Posterior vena cava (tissue), 2 donors: ENCODE measurements around the gene DLX1. TPM values are rescaled to one million over a fixed set of nuclear protein-coding genes. Genes with fewer than 3 reads are reported as not detected.

Source experiments
- DNase-seq: peaks from one replicate; pipeline ENCODE4 v3.0.0-alpha.2; 2020; ENCODE audit warnings: low spot score
- intact Hi-C, 2 donors: fragments of 100-400 bp; cut with DNase I; formaldehyde crosslinking; loops; one replicate each; pipeline versions ENCODE4 v1.14.1 to v1.14.2; 2022 to 2023
- total RNA-seq, 2 donors: library from RNA; stranded (reverse); fragmentation: NEBNext Ultra II Directional; extraction: Animal tissue kit (Norgen Biotek cat#: 25700); gene quantifications; one replicate each; pipeline ENCODE4 v1.2.1, GENCODE V29; 2021
- donor health status: DM: yes; HTN: yes; CAD: no.
- donor health status: DM: yes; HTN: yes; CAD: no.

DLX1 gene
- total RNA-seq, 2 donors from 2014 or later, result not detected

DNA sequence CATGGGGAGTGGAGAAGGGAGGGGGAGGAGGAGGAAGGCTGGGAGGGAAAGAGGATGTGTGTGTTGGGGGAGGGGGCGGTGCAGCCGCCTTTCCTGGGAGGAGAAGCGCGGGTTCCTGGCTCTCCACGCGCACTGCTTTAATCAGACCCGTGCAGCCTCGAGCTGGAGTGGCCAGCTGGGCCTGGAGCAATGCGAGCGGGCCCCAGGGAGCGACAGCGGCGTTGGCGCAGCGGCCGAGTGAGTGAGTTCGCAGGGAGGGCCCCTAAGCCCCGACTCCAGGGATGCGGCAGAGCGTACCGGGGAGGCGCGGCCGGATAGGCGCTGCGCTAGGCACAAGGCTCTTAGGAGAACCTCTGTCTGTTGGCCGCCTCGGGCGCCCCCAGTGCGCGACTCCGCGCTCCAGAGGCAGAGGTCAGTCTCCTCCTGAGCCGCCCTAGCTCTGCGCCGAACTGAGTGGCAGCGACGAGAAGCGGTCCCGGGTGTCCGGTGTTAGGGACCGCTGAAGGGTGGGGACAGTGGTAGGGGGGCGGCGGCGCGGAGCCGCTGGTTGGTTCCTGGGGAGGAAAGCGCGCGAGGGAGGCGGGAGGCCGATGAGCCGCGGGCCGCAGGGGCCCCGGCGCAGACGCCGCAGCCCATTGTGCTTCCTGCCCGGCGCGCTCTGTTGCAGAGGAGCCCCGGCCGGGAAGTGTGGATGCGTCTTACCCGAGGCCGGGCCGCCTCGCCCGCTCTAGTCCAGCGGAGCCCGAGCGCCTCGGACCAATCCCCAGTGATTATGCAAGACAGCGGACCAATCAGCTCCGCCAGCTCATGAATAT is 455 bp upstream of the DLX1 start:
- peak; percentile 93 for DNase-seq
- intact Hi-C loops, result no loop called here

- no peak for DNase-seq
- intact Hi-C loops, result no loop called here
Measured at GRCh38 chr2:172086241-172087206, 1.2 kb downstream of the DLX1 start.

DNA sequence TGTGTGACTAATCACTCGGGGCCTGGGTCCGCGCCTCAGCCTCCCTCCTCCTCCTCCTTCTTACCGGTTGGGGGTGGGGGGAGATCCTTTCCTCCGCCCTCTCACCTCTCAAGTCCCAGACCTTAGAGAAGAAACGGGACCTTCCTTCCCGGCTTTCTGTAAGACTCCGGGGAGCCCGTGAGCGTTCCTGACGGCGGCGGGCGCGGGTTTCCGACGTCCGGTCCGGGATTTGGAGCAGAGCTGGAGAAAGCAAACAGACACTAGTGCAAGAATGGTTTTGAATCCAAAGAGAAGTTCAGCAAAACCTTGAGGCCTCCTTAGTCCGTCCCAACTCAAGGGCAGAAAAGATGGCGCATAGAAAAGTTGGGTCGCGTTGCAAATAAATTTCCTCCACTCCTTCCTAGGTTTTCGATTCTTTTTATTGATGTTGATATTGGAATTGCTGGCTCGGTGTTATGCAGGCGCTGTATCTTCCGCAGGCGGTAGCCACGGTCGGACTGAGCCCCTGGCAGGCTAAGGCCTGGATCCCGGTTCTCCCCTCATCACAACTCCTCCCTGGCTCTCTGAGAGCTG is 2.0 kb downstream of the DLX1 start:
- no peak for DNase-seq
- intact Hi-C loops, result no loop called here

- intact Hi-C loops, result no loop called here
- DNase-seq, result no peak
Measured at GRCh38 chr2:172087780-172088244, 2.5 kb downstream of the DLX1 start.

DNA sequence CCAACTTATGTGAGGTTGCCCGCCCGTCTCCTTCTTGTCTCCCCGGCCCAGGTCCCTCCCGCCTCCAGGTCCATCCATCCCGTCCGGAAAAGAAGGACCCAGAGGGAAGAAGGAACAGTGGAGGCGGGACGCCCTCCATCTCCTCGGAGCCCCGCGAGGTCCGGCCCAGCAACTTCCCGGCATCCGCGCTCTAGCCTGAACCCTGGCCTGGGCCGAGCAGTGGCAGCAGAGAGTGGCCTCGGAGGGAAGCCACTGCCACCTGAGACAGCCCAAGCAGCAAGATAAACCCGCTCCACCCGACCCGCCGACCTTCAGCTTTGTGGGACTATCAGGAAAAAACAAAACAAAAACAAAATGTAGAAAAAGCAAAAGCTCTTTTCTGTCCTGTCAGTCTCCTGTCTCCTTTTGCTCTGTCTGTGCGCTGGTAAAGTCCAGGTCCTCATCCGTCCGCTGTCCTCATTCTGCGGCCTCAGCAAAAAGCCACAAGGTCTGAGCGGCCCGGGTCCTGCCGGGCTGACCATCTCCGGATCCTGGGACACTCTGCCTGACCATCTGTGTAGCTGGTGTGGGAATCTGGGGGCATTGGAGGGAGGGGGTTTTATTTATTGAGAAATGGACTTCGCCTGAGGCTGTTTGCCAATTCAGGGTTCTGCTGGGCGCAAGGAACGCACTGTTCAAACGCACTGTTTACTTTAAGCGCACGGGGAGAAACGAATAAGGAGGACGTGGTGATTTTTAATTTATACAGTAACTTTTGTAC is 3.1 kb downstream of the DLX1 start:
- DNase-seq, result no peak
- intact Hi-C loops, result no loop called here

DNA sequence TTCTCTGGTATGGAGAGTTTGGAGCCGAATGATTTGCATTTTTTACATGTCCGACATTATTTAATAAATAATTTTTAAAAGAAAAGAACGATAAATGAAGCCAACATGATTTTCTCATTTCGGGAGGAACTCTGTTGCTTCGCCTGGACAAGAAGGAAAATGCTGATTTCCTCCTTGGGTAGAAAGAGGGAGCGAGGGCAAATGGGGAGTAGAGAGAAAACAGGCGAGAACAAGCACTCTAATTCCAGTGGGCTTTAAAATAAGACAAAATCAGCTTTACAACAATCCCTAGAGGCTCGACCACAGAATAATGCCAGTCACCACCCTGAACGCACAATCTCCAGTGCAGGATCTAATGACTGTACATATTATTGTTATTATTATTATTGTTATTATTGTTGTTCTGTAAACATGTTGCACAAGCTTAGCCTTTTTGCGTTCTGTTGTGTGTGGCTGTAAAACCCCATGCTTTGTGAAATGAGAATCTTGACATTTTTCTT is 3.7 kb downstream of the DLX1 start:
- DNase-seq, result no peak
- intact Hi-C loops, result no loop called here

DNA sequence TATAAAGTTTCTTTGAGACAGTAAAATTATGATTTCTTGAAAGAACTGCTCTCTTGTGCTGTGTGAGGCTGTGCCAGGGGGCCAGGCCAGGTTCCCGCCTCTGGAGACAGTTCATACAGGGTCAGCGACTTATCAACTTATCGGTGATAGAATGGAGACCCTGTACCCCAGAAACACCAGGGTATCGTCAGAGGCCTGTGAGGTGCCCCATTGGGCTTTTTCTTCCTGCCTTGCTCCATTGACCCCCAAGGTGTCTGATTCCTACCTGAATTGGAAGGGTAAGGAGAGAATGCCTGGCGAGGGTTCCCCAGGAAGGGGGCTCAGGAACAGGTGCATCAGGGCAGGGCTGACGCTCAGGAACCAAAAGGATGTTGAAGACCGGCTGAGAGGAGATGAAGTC is 4.3 kb downstream of the DLX1 start:
- intact Hi-C loops, result no loop called here

DNA sequence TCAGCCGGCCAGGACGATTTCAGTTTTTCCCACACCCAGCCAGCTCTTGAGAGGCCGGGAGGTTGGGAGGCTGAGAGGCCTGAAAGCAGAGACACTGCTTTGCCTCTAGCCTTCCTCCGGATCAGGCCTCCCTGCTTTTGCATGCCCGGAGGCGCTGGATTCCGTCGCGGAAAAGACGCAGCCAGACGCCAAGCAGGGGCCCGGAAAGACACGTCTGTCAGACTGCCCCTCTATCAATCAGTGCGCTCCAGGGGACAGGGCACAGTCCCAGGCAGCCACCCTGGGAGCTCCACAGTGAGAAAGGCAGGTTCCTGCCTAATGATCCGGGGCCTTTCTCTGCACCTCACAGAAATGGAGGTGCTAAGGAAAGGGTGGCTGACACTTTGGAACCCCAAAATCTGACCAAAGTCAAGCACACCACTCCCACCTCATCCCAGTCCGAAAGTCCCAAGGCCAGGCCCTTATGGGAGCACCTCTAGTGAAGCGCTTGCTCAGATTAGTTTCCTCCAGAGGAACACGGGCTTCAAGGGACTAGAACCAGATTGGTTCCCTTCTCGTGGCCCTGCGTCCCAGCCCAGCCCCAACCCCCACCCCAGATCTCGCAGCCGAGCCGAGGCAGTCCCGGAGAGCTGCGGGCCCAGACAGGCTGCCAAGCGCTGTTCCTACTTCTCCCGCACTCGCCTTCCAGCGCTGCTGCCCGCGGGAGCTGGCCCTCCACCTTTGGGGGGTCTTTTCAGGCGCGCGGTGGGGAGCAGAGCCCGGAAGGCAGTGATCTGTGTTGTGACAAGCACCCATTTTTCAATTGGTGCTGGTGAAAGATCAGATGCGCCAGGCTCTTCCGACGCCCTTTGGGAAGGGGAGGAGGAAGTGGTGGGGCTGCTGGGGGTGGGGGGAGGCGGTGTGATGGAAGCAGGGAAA is 5.0 kb downstream of the DLX1 start:
- intact Hi-C loops, result no loop called here
- DNase-seq, result no peak

More for the DNA sequence above, 4.3 kb downstream of the DLX1 start:
- no peak for DNase-seq

GRCh38 chr2:172091000-172091641 is 5.8 kb downstream of the DLX1 start:
- DNase-seq, result no peak
- intact Hi-C loops, result no loop called here

DNA sequence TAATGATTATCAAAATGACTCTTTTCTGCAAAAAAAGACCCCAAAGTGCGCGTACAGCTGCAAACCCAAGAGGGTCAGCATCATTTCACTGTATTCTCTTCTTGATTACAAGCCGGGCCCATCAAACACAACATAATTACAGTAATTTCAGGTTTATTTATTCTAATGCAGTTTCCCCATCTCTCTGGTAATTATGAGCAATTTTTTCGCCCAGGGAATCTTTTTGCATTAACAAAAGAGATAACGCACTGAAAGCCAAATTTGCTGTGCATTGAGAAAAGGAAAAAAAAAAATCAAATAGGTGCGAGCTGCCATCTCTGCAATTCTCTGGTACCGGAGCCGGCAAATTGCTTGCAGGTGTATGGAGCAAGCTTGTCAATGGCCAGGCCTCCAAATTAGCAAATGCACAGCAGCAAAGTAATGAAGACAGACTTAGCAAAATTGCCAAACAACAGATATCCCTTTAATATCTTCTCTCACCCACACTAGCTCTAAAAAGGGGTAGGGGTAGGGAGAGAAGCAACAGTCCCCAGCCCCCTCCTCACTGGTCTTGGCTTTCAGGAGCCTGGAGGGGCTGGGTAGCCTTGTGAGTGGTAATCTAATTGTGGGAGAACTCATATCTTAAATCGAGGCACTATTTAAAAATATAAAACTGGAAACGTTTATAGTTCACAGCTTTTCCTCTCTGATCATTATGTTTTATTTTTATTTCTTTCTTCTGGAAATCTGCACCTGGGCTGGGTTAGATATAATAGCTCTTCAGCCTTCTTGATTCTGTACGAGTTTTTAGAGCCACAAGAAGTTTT is 6.7 kb downstream of the DLX1 start:
- no peak for DNase-seq
- intact Hi-C loops, result no loop called here

GRCh38 chr2:172092716-172093415 is 7.6 kb downstream of the DLX1 start:
- intact Hi-C loops, result no loop called here
- no peak for DNase-seq

DNA sequence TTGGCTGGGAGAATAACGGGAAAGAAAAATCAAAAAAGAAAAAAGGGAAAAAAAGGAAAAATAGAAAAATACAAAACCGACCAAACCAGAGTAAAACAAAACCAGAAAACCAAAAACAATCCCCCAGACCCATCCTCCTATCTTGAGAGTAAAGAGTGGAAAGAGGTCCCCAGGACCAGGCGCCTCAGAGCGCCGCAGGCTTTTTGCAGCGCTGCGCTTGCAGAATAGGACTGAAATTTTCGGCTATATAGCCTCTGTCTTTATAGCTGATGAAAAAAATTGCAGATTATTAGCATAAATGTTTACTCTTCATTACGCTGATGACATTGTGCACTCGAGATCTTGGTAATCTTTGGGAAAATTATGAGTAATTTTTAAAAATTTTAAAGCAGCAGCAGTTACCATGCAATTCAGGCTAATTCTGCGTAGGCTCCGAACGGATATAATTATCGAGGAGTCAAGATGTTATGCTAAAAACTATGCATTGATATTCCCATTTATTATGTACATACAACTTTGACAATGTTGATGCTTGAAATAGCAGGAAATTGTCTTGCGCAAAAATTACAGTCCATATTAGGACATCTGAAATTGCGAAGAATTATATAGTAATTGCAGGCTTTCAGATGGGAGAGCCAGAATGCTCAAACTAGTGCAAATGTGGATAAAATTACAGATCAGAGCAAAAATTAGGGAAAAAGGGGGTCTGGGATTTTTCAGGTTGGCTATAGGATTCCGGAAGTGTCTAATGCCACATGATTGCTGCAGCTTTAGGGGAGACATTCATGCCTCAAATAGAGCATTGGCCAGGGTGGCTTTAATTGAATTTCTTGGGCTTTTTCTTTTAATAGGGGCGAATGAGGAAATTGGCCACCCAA is 8.3 kb downstream of the DLX1 start:
- no peak for DNase-seq
- intact Hi-C loops, result no loop called here

- intact Hi-C loops, result no loop called here
Measured at GRCh38 chr2:172094294-172095145, 9.2 kb downstream of the DLX1 start.

More at GRCh38 chr2:172094294-172095145, 9.2 kb downstream of the DLX1 start:
- peak; percentile 81 for DNase-seq
